NOMO-1 treated with DMSO at 0.1 percent for 48 hours (cell line): ENCODE measurements around the gene U2AF1L4.

ENCODE experiments used
- DNase-seq: peaks from one replicate; lab custom pipeline; 2025; ENCODE audit not compliant: unreplicated experiment; lab: John Stamatoyannopoulos, UW

Gene U2AF1L4

GRCh38 chr19:35714601-35715354 lies 30.4 kb downstream of the U2AF1L4 start:
- no peak for DNase-seq

DNA sequence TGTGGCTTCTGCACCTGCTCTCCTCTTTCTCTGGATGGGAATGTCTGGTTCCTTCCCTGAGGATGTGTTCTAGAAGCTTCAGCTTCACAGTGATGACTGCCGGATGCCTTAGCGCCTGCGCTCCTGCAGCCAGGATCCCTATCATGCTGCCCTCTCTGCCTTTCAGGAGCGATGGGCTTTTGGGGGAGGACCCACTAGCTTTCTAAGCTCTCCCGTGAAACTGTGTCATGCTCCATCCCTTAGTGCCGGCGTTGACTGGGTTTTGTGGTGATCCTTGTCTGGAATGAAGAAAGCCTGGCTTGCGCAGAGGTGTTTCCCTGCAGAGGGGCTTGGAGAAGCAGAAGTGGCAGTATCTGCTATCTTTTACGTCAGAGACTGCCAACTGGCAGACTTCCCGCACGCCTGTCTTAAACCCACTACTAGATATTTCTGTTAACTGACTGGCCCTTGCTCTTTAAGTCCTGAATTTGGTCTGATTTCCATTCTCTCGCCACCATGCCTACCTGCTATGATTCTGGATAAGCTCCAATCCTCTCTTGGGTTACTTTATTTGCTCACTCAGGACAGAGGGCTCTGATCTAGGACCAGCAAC lies 31.2 kb downstream of the U2AF1L4 start:
- DNase-seq = no peak

GRCh38 chr19:35713506-35713850 lies 31.7 kb downstream of the U2AF1L4 start:
- DNase-seq = no peak

DNA sequence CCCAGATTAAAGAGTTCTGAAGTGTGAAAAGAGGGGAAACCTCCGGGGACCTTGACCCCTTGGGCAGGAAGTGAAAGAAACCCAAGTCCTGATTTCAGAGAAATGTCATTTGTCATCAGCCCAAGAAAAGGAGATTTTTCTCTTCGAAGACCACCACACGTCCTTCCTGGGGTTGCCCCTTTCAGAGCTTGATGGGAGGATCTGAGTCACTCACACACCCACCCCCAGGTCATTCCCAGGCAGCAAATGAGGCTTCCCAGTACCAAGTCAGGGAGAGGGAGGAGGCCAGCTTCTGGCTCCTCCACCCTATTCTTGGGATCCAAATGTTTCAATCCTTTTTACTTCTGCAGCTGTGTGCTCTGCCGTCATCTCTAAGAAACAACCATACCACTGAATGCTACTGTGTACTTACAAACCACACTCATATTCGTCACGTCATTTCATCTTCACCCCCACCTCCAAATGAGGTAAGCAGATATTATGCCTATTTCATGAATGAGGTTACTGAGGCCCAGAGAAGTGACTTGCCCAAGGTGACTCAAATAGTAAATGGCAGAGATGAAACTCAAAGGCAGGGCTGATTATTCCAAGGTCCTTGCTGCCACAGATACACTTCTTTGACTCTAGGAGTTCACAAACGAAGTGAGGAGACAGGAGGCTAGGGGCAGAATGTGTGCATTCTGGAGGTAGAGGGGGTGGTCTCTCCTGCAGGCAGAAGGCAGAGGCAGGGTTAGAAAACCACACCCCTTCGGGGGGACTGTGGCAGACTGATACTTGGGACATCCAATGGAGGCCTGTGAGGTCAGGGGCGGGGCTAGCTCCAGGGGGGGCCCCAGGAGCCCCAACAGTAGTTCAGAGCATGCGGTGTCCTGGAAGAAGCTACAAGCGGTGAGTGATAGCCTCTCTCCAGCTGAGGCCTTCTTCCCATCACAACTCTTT lies 32.4 kb downstream of the U2AF1L4 start:
- no peak for DNase-seq

- DNase-seq = no peak
Measured at GRCh38 chr19:35710784-35711723, 34.2 kb downstream of the U2AF1L4 start.

DNA sequence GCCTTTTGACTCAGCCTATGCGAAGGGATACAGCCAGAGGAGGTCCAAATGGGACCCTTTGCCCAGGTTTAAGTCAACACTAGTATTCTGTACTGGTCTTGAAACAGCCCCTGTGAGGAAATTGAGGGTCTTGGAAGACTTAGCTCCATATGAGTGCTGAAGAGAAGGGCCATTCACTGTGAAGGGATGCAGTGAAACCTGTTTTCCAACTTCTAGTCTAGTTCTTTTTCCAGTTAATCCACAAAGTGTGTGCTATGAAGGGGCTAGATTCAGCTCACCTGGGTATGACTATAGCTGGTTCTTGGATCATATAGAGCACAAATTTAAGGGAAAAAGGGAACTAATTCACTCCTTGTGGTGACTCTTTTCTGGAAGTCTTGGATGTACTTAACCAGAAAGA lies 36.8 kb downstream of the U2AF1L4 start:
- no peak for DNase-seq

- DNase-seq = no peak
Measured at GRCh38 chr19:35704218-35704617, 41.0 kb downstream of the U2AF1L4 start, which contains the start of gene ZBTB32. Gene ZBTB32, plus strand, starts transcription at chr19:35704558. Its CDS starts 10,069 bp downstream, at chr19:35714627.

DNA sequence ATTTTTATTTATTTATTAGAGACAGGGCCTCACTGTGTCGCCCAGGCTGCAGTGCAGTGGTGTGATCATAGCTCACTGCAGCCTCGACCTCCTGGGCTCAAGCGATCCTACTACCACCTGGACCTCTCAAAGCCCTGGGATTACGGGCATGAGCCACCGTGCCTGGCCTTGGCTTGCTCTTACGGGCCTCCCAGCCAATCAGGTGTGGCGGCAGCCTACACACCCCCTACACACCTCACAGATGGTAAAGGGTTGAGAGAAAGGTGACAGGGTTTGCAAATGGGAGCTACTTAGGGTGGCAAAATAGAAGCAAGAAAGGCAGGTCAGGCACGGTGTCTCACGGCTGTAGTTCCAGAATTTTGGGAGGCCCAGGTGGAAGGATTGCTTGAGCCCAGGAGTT lies 41.9 kb downstream of the U2AF1L4 start:
- DNase-seq = no peak

DNA sequence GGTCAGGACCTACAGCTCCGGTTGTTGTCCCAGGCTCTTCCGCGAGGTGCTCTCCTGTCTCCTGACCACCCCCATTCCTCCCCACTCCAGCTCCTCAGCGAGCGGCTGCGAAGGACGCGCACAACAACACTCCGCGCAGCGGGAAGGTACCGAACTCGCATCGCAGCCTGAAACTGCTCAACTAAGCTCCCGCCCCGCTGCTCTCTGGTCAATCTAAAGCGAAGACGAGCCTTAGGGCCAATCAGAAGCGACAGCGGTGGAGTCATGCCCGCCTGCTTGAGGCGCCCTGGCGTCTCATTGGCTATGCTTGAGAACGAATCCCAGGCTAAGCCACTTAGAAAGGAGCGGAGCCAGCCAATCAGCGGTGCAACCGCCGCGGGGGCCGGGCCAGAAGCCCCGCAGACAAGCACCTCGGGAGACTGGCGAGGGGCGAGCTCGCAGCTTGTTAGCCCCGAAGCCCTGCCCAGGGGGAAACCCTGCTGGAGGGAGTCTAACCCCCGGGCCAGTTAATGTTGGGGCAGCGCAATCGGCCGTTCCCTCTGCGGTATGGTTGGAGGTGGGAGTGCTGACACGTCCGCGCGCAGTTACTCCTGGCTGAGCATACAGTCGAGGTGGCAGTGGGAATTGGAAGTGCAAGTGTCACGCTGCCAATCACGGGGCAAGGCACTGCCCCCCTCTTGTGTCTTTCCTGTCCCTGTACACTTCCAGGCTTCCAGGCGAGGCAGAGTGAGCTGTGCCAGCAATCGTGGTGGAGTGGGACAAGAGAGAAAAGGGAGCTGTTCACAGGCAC lies 42.8 kb downstream of the U2AF1L4 start:
- peak; percentile 94 for DNase-seq

GRCh38 chr19:35696835-35697234 lies 48.4 kb downstream of the U2AF1L4 start:
- DNase-seq = no peak

DNA sequence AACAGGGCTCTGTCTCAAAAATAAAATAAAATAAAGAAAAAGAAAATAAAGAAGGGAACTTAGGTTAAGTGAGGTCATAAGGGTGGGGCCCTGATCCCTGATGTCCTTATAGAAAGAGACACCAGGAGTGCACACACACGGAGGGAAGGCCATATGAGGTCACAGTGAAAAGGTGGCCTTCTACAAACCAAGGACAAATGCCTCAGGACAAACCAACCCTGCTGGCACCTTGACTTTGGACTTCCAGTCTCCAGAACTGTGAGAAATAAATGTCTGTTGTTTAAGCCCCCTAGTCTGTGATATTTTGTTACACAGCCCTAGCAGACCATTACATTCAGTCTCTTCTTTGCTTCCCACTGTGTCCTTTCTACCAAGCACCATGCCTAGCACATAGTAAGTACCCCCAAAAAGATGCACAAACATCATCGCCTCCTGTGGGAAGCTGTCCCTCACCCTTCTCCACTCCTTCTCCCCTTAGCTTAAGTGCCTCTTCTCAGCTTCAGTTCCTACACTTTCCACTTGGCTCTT lies 49.3 kb downstream of the U2AF1L4 start:
- DNase-seq = no peak

GRCh38 chr19:35693835-35694599 lies 51.2 kb downstream of the U2AF1L4 start:
- peak; percentile 86 for DNase-seq

DNA sequence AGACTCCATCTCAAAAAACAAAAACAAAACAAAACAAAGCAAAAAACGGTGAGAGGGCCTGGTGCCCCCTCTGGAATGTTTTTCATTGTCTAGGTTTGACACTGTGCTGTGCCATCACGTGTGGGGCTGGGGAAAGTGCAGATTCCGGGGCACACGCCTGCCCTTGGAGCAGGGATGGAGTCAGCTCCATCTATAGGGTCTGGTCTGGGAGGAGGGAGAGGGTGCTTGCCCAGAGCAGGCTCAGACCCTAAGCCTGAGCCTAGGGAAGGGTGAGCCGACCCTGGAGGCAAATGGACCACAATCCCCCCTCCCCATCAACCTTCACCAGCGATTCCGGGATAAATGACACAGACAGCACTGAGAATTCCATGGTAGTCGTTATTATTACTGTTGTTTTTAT lies 51.8 kb downstream of the U2AF1L4 start:
- no peak for DNase-seq
